Endothelial cell of umbilical vein (primary cell): ENCODE results near the gene FBN2. TPM values are rescaled to one million over a fixed set of nuclear protein-coding genes. Genes with fewer than 3 reads are reported as not detected.
A peak's percentile ranks its signal among the peaks of the same experiment; 100 is the strongest.

Experiments used
- BruUV-seq: library from RNA; stranded (reverse); fragments of 400-500 nt; replicated peaks from 2 replicates; lab custom pipeline; 2021; lab: Mats Ljungman, UMichigan
- CTCF ChIA-PET: fragments of 300-600, 350-600 bp; sonication (Branson Sonifier 250); formaldehyde crosslinking; loops from one replicate; lab custom pipeline; 2021; ENCODE audit warnings: antibody characterized with exemption, inconsistent platforms; lab: Charles Lee
- POLR2A ChIA-PET: fragments of 300-600, 350-600 bp; sonication (Branson Sonifier 250); formaldehyde crosslinking; loops from one replicate; lab custom pipeline; 2021; ENCODE audit warnings: antibody characterized with exemption, inconsistent platforms; lab: Charles Lee
- DNase-seq: peaks from one replicate; pipeline ENCODE4 v3.0.0-alpha.2; 2011; ENCODE audit warnings: low read depth, low spot score
- FAIRE-seq: peaks from 2 replicates; lab custom pipeline; 2011; peaks lifted over from hg19 to GRCh38; lab: Jason Lieb, UNC
- H2AFZ ChIP-seq: 2 replicates; pipeline ENCODE4 v1.6.0; 2012; ENCODE audit warnings: low read depth, low read length, control low read depth, inconsistent platforms
- H3K27ac ChIP-seq: 2 replicates; pipeline ENCODE4 v1.5.1; 2011; ENCODE audit warnings: low read depth, mild to moderate bottlenecking, control low read depth, low read length, moderate library complexity; ENCODE audit not compliant: insufficient read depth
- H3K27me3 ChIP-seq, 2 experiments: 2 replicates each; pipeline versions ENCODE4 v1.6.0 to v1.6.1; 2011; ENCODE audit warnings: low read length in 2 of 2, mixed read lengths in 1 of 2; ENCODE audit not compliant: control insufficient read depth in 2 of 2, insufficient read depth in 2 of 2
- H3K36me3 ChIP-seq, 2 experiments: 2 replicates in 1 of 2; 3 replicates in 1 of 2; pipeline ENCODE4 v1.5.1; 2011; ENCODE audit warnings: low read length in 2 of 2, mild to moderate bottlenecking in 1 of 2, moderate library complexity in 1 of 2; ENCODE audit not compliant: control insufficient read depth in 2 of 2, insufficient read depth in 2 of 2; ENCODE audit errors: extremely low read depth in 1 of 2
- H3K4me1 ChIP-seq: 3 replicates; pipeline ENCODE4 v1.5.1; 2011; ENCODE audit warnings: mild to moderate bottlenecking, low read length; ENCODE audit not compliant: control insufficient read depth, insufficient read depth; ENCODE audit errors: extremely low read depth
- H3K4me2 ChIP-seq: 2 replicates; pipeline ENCODE4 v1.6.1; 2011; ENCODE audit warnings: low read length, control low read depth, mixed read lengths; ENCODE audit not compliant: insufficient read depth
- H3K4me3 ChIP-seq, 3 experiments: fragments of 200-600 bp in 1 of 3; sonication (generic), shearing (Covaris generic) in 1 of 3; replicated peaks in 1 of 3; 2 replicates each; pipeline ENCODE4 v1.5.1; 2011 to 2016; ENCODE audit warnings: control low read depth in 3 of 3, low read length in 3 of 3, mild to moderate bottlenecking in 2 of 3, inconsistent platforms in 1 of 3, low read depth in 1 of 3, moderate library complexity in 1 of 3; ENCODE audit not compliant: insufficient read depth in 1 of 3
- H3K79me2 ChIP-seq: 2 replicates; pipeline ENCODE4 v1.6.0; 2012; ENCODE audit warnings: low read length, inconsistent platforms; ENCODE audit not compliant: control insufficient read depth, insufficient read depth
- H3K9ac ChIP-seq: replicated peaks from 2 replicates; pipeline ENCODE3; 2011; ENCODE audit warnings: low read length, control low read depth; ENCODE audit not compliant: insufficient read depth; ENCODE audit errors: extremely low read depth
- H3K9me1 ChIP-seq: replicated peaks from 3 replicates; pipeline ENCODE4 v1.6.0; 2011; ENCODE audit warnings: mild to moderate bottlenecking, low read length; ENCODE audit not compliant: control insufficient read depth, insufficient read depth; ENCODE audit errors: extremely low read depth
- H3K9me3 ChIP-seq: replicated peaks from 2 replicates; pipeline ENCODE4 v1.5.1; 2012; ENCODE audit warnings: low read length, inconsistent platforms; ENCODE audit not compliant: control insufficient read depth, insufficient read depth
- H4K20me1 ChIP-seq: replicated peaks from 2 replicates; pipeline ENCODE3; 2011; ENCODE audit warnings: mild to moderate bottlenecking, low read length; ENCODE audit not compliant: control insufficient read depth, insufficient read depth; ENCODE audit errors: extremely low read depth
- CTCF ChIP-seq, 2 donors: IDR thresholded peaks; 1 replicate in 1 of 2; 2 replicates in 1 of 2; pipeline ENCODE4 v1.5.1; 2011; ENCODE audit warnings: low read length in 2 of 2, mild to moderate bottlenecking in 2 of 2, moderate library complexity in 2 of 2, control low read depth in 1 of 2, inconsistent platforms in 1 of 2, low read depth in 1 of 2; ENCODE audit not compliant: insufficient read depth in 1 of 2; ENCODE audit errors: extremely low read depth in 1 of 2
- EZH2 ChIP-seq: IDR thresholded peaks from 2 replicates; pipeline ENCODE4 v1.6.1; 2012; ENCODE audit warnings: borderline replicate concordance, low read depth, mild to moderate bottlenecking, moderate library complexity, low read length, inconsistent platforms; ENCODE audit not compliant: severe bottlenecking
- FOS ChIP-seq: IDR thresholded peaks from 2 replicates; pipeline ENCODE4 v1.6.1; 2011; ENCODE audit warnings: mild to moderate bottlenecking, low read length, moderate library complexity, borderline replicate concordance; ENCODE audit not compliant: insufficient read depth
- GATA2 ChIP-seq: IDR thresholded peaks from 2 replicates; pipeline ENCODE4 v1.7.0; 2011; ENCODE audit warnings: low read depth, mild to moderate bottlenecking, moderate library complexity, mixed read lengths, low read length; ENCODE audit not compliant: insufficient read length, insufficient read depth
- JUN ChIP-seq: IDR thresholded peaks from 2 replicates; pipeline ENCODE4 v1.6.1; 2011; ENCODE audit warnings: borderline replicate concordance, low read depth; ENCODE audit not compliant: insufficient read length, insufficient read depth
- MAX ChIP-seq: IDR thresholded peaks from 2 replicates; pipeline ENCODE4 v1.6.1; 2011; ENCODE audit not compliant: insufficient read depth, insufficient read length
- MYC ChIP-seq: IDR thresholded peaks from one replicate; pipeline ENCODE4 v1.6.1; 2011; ENCODE audit warnings: mild to moderate bottlenecking, low read depth, low read length
- POLR2A ChIP-seq: IDR thresholded peaks from 2 replicates; pipeline ENCODE4 v1.6.1; 2012; ENCODE audit warnings: low read depth, mild to moderate bottlenecking, control low read depth, low read length
- POLR2AphosphoS5 ChIP-seq: IDR thresholded peaks from 2 replicates; pipeline ENCODE4 v1.6.1; 2012; ENCODE audit warnings: low read depth, mild to moderate bottlenecking, control low read depth, low read length, moderate library complexity; ENCODE audit not compliant: insufficient read depth
- dilution Hi-C: fragments of 300-500 bp; cut with MboI; formaldehyde crosslinking; loops from one replicate; pipeline ENCODE4 v1.15.0; 2019; ENCODE audit warnings: low sequenced_read_pairs; ENCODE audit not compliant: extremely low pct_ligation_motif_present
- intact Hi-C: fragments of 100-400 bp; cut with micrococcal nuclease; formaldehyde crosslinking; loops from one replicate; pipeline ENCODE4 v1.10.0; 2022
- polyA plus RNA-seq, 4 experiments: library from polyadenylated mRNA; depleted of rRNA in 3 of 4; stranded (reverse) in 3 of 4; unstranded in 1 of 4; fragments of >200 nt; gene quantifications; 2 replicates each; pipeline versions ENCODE4 v1.2.1 to v1.2.3, GENCODE V29; 2011 to 2012; ENCODE audit warnings: missing spikeins in 1 of 4
- total RNA-seq: library from RNA; stranded (reverse); gene quantifications from 2 replicates; pipeline ENCODE4 v1.2.3, GENCODE V29; 2021

Gene FBN2
- total and polyA plus RNA-seq, 2 donors (not counting 3 experiments of a cell fraction or from before 2014, with no cell fraction given): 21.8 to 57.4 TPM

- no peaks in the 10 kb centered on the region for H3K9me1 ChIP-seq
- no peak for FAIRE-seq
- no peak overlapping the region for H3K9ac ChIP-seq
- no peaks in the 10 kb centered on the region for H3K27me3 ChIP-seq
- no peaks in the 10 kb centered on the region for H3K4me1 ChIP-seq
- H3K36me3 ChIP-seq: peaks cover 0 to 2% of the 10 kb centered on the region in 2 experiments
- BruUV-seq: no TSS peak
- H2AFZ ChIP-seq: no peak overlapping the region
- H3K4me2 ChIP-seq: no peak overlapping the region
- H3K9me3 ChIP-seq: no peaks in the 10 kb centered on the region
- no peaks in the 10 kb centered on the region for H4K20me1 ChIP-seq
- CTCF ChIA-PET: no interaction called here
- TF ChIP-seq FOS (no peak), EZH2 (no peak), CTCF (IDR thresholded peaks at IDR 0.05; ENCODE audit: extremely low read depth in 1 of 2, insufficient read depth in 1 of 2, low read depth in 1 of 2, low read length in 2 of 2) (no peak), MAX (no peak), GATA2 (no peak), POLR2AphosphoS5 (no peak), JUN (no peak), POLR2A (no peak), MYC (no peak)
- H3K79me2 ChIP-seq: no peaks in the 10 kb centered on the region
- no peak overlapping the region for H3K4me3 ChIP-seq
- intact Hi-C loops: no loop called here
- dilution Hi-C loops: no loop called here
- DNase-seq: peak; percentile 16
- POLR2A ChIA-PET: no interaction called here
- no peak overlapping the region for H3K27ac ChIP-seq
Observed at GRCh38 chr5:128304088-128304487, 234.0 kb downstream of the FBN2 start.
